Epithelial cell of prostate (primary cell): ENCODE measurements around the gene P2RY8.
A peak's percentile ranks its signal among the peaks of the same experiment; 100 is the strongest.
"Not testable (repeated sequence)": the region's sequence is repeated elsewhere in the genome, so short reads cannot be mapped to it uniquely, and the experiment has no call there.

Experiments
- DNase-seq: peaks from one replicate; pipeline ENCODE4 v3.0.0-alpha.2; 2011; ENCODE audit warnings: low read depth, low spot score
- H3K27ac ChIP-seq: fragments of 450-650 bp; 2 replicates; pipeline ENCODE4 v1.5.1; 2017; ENCODE audit warnings: mild to moderate bottlenecking

The P2RY8 gene

GRCh38 chrX:1490723-1491122 is 46.3 kb downstream of the P2RY8 start:
- DNase-seq, H3K27ac ChIP-seq: not testable (repeated sequence)

GRCh38 chrX:1489354-1489753 is 47.6 kb downstream of the P2RY8 start:
- not testable (repeated sequence) for H3K27ac ChIP-seq, DNase-seq

GRCh38 chrX:1488745-1489144 is 48.2 kb downstream of the P2RY8 start:
- DNase-seq = no peak
- no peak overlapping the region for H3K27ac ChIP-seq

GRCh38 chrX:1488141-1488540 is 48.8 kb downstream of the P2RY8 start:
- no peak for DNase-seq
- no peak overlapping the region for H3K27ac ChIP-seq

- H3K27ac ChIP-seq = no peak overlapping the region
- no peak for DNase-seq
Measured at GRCh38 chrX:1487401-1487800, 49.6 kb downstream of the P2RY8 start.

- no peak overlapping the region for H3K27ac ChIP-seq
- DNase-seq = no peak
Measured at GRCh38 chrX:1486749-1487361, 50.1 kb downstream of the P2RY8 start.

GRCh38 chrX:1486177-1486576 is 50.8 kb downstream of the P2RY8 start:
- no peak for DNase-seq
- H3K27ac ChIP-seq = no peak overlapping the region

- H3K27ac ChIP-seq = no peak overlapping the region
- no peak for DNase-seq
Measured at GRCh38 chrX:1485033-1485432, 52.0 kb downstream of the P2RY8 start.

- no peak for DNase-seq
- no peak overlapping the region for H3K27ac ChIP-seq
Measured at GRCh38 chrX:1484638-1485019, 52.4 kb downstream of the P2RY8 start.

- DNase-seq = no peak
- no peak overlapping the region for H3K27ac ChIP-seq
Measured at GRCh38 chrX:1483843-1484637, 52.9 kb downstream of the P2RY8 start.

- DNase-seq, H3K27ac ChIP-seq: not testable (repeated sequence)
Measured at GRCh38 chrX:1482530-1482928, 54.5 kb downstream of the P2RY8 start.

- DNase-seq = peak; percentile 2
- H3K27ac ChIP-seq = peak overlapping the region; percentile 43
Measured at GRCh38 chrX:1481636-1482529, 55.1 kb downstream of the P2RY8 start.

- H3K27ac ChIP-seq = no peak overlapping the region
- no peak for DNase-seq
Measured at GRCh38 chrX:1480082-1480785, 56.8 kb downstream of the P2RY8 start.

GRCh38 chrX:1477801-1478458 is 59.1 kb downstream of the P2RY8 start:
- H3K27ac ChIP-seq = no peak overlapping the region
- DNase-seq = no peak

GRCh38 chrX:1477229-1477628 is 59.8 kb downstream of the P2RY8 start:
- no peak overlapping the region for H3K27ac ChIP-seq

GRCh38 chrX:1476682-1477081 is 60.3 kb downstream of the P2RY8 start:
- no peak for DNase-seq
- no peak overlapping the region for H3K27ac ChIP-seq

More at GRCh38 chrX:1477229-1477628, 59.8 kb downstream of the P2RY8 start:
- DNase-seq = no peak

- no peak for DNase-seq
- no peak overlapping the region for H3K27ac ChIP-seq
Measured at GRCh38 chrX:1475881-1476280, 61.1 kb downstream of the P2RY8 start.

- no peak for DNase-seq
Measured at GRCh38 chrX:1475481-1475880, 61.5 kb downstream of the P2RY8 start.

GRCh38 chrX:1474593-1474992 is 62.4 kb downstream of the P2RY8 start:
- not testable (repeated sequence) for H3K27ac ChIP-seq

More at GRCh38 chrX:1475481-1475880, 61.5 kb downstream of the P2RY8 start:
- H3K27ac ChIP-seq = no peak overlapping the region

GRCh38 chrX:1472975-1473374 is 64.0 kb downstream of the P2RY8 start:
- DNase-seq = no peak
- no peak overlapping the region for H3K27ac ChIP-seq

More at GRCh38 chrX:1474593-1474992, 62.4 kb downstream of the P2RY8 start:
- not testable (repeated sequence) for DNase-seq
